Effector memory CD4-positive, alpha-beta T cell (primary cell): ENCODE measurements around the gene RPS3.

Experiments
- DNase-seq, 3 donors: peaks; one replicate each; pipeline ENCODE4 v3.0.0-alpha.2; 2020
- H3K27ac ChIP-seq: 2 replicates; pipeline ENCODE4 v1.7.0; 2013; ENCODE audit warnings: mild to moderate bottlenecking, low read length, moderate library complexity; ENCODE audit not compliant: insufficient read depth, poor library complexity, severe bottlenecking
- H3K27me3 ChIP-seq: replicated peaks from 2 replicates; pipeline ENCODE4 v1.7.0; 2013; ENCODE audit warnings: mild to moderate bottlenecking, low read length; ENCODE audit not compliant: insufficient read depth, control insufficient read depth, poor library complexity, severe bottlenecking
- H3K36me3 ChIP-seq: 2 replicates; pipeline ENCODE4 v1.7.0; 2013; ENCODE audit warnings: mild to moderate bottlenecking, low read length, moderate library complexity; ENCODE audit not compliant: control insufficient read depth, insufficient read depth
- H3K4me1 ChIP-seq: 2 replicates; pipeline ENCODE4 v1.7.0; 2013; ENCODE audit warnings: low read length, mild to moderate bottlenecking; ENCODE audit not compliant: control insufficient read depth, insufficient read depth, poor library complexity, severe bottlenecking
- H3K4me3 ChIP-seq: 2 replicates; pipeline ENCODE4 v1.7.0; 2013; ENCODE audit warnings: low read length, low read depth, mild to moderate bottlenecking; ENCODE audit not compliant: insufficient read depth, poor library complexity, severe bottlenecking
- H3K9me3 ChIP-seq: 2 replicates; pipeline ENCODE4 v1.7.0; 2013; ENCODE audit warnings: mild to moderate bottlenecking, low read length, moderate library complexity; ENCODE audit not compliant: control insufficient read depth

Gene RPS3

DNA sequence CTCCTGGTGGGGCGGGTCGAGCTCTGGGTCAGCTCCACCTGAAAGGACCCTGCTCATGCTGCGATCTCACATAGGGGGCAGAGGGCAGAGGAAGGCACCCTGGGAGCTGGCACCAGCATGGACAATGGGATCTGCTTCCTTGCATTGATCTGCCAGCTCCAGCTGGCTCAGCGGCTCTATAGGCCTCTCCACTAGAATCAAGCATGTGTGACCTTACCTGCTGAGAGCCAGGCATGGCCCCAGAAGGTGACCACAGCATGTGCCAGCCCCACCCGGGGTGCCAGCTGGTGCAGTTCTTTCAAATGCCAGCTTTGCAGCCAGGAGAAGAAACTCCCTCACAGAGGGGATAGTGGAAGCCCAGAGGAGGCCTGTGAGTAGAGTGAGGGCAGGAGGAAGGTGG is 55.7 kb downstream of the RPS3 start:
- no peak for DNase-seq
- no peaks in the 10 kb centered on the region for H3K9me3 ChIP-seq
- no peaks in the 10 kb centered on the region for H3K4me1 ChIP-seq
- H3K27me3 ChIP-seq = no peaks in the 10 kb centered on the region
- no peak overlapping the region for H3K27ac ChIP-seq
- peaks cover 8% of the 10 kb centered on the region for H3K36me3 ChIP-seq
- H3K4me3 ChIP-seq = no peak overlapping the region
